D721Med (cell line): ENCODE measurements around the gene DPEP2.
"Not testable (repeated sequence)": the region's sequence is repeated elsewhere in the genome, so short reads cannot be mapped to it uniquely, and the experiment has no call there.

Source experiments
- DNase-seq: peaks from one replicate; pipeline ENCODE4 v3.0.0; 2011; ENCODE audit warnings: low spot score; ENCODE audit not compliant: insufficient read length
- FAIRE-seq: peaks from 2 replicates; lab custom pipeline; 2011; peaks lifted over from hg19 to GRCh38; lab: Jason Lieb, UNC
- TF ChIP-seq, protein P1 (sequence below): IDR thresholded peaks from 2 replicates; pipeline ENCODE4 v1.5.1; 2012; ENCODE audit warnings: mild to moderate bottlenecking, control low read depth; ENCODE audit not compliant: insufficient read depth; ENCODE audit errors: missing control alignments

The DPEP2 gene

DNA sequence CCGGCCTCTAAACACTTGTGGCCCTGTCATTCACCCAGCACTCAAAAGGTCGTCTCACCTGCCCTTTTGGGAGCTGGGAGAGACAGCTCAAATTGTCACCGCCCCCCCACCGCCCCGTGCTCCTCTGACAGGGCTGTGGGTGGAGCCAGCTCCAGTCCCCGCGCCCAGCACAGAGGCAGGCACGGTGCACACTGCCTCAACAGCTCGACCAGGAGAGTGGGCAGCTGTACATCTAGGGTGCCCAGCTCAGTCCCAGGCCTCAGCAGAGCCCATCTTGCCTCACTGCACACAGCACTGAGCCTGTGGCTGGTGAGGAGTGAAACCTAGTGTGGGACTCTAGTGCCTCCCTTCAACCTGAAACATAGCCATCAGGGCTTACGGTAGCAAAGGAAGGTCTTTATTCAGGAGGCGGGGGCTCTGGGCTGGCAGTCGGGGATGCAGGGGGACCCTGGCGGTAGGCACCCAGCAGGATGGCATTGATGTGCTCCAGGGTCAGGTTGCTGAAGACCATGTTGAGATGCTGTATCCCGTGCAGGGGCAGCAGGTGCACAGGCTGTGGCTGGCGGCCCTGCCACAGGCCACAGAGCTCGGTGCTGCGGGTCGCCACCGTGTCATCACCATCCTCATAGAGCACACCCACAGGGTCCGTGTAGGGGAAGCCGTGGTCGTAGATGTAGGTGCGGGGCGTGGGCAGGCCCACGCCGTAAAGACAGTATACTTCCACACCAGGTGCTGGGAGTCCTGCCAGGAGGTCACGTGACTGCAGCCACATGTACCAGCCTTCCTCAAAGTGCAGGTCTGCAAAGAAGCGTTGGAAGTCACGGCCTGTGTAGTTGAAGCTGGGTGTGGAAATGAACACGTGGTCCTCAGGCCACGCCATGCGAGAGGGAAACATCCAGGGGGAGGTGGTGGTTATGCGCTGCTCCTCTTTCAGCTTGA, 59.5 kb downstream of the DPEP2 start:
- TF ChIP-seq, protein P1, sequence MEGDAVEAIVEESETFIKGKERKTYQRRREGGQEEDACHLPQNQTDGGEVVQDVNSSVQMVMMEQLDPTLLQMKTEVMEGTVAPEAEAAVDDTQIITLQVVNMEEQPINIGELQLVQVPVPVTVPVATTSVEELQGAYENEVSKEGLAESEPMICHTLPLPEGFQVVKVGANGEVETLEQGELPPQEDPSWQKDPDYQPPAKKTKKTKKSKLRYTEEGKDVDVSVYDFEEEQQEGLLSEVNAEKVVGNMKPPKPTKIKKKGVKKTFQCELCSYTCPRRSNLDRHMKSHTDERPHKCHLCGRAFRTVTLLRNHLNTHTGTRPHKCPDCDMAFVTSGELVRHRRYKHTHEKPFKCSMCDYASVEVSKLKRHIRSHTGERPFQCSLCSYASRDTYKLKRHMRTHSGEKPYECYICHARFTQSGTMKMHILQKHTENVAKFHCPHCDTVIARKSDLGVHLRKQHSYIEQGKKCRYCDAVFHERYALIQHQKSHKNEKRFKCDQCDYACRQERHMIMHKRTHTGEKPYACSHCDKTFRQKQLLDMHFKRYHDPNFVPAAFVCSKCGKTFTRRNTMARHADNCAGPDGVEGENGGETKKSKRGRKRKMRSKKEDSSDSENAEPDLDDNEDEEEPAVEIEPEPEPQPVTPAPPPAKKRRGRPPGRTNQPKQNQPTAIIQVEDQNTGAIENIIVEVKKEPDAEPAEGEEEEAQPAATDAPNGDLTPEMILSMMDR, result no peak
- DNase-seq (no peak), FAIRE-seq (no peak)

DNA sequence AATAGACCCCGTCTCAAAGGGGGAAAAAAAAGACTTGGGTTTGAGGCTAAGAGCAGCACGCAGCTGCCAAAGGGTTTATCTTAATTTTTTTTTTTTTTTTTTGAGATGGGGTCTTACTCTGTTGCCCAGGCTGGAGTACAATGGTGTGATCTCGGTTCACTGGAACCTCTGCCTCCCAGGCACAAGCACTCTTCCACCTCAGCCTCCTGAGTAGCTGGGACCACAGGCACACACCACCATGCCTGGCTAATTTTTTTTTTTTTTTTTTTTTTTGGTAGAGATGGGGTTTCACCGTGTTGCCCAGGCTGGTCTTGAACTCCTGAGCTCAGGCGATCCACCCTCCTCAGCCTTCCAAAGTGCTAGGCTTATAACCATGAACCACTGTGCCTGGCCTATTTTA, 61.6 kb downstream of the DPEP2 start:
- not testable (repeated sequence) for DNase-seq, FAIRE-seq
